ENCODE measurements around the gene SLC25A38.

- TF ChIP-seq MXI1 (conservative IDR thresholded peaks at IDR 0.05; ENCODE audit: poor library complexity, severe bottlenecking) (no peak), TAF1 (IDR thresholded peaks at IDR 0.05; ENCODE audit: low read depth) (no peak), EZH2 (IDR thresholded peaks at IDR 0.05; ENCODE audit: borderline replicate concordance, insufficient read depth, low read length, poor library complexity, severe bottlenecking) (no peak)
- TF ChIP-seq, protein P1, sequence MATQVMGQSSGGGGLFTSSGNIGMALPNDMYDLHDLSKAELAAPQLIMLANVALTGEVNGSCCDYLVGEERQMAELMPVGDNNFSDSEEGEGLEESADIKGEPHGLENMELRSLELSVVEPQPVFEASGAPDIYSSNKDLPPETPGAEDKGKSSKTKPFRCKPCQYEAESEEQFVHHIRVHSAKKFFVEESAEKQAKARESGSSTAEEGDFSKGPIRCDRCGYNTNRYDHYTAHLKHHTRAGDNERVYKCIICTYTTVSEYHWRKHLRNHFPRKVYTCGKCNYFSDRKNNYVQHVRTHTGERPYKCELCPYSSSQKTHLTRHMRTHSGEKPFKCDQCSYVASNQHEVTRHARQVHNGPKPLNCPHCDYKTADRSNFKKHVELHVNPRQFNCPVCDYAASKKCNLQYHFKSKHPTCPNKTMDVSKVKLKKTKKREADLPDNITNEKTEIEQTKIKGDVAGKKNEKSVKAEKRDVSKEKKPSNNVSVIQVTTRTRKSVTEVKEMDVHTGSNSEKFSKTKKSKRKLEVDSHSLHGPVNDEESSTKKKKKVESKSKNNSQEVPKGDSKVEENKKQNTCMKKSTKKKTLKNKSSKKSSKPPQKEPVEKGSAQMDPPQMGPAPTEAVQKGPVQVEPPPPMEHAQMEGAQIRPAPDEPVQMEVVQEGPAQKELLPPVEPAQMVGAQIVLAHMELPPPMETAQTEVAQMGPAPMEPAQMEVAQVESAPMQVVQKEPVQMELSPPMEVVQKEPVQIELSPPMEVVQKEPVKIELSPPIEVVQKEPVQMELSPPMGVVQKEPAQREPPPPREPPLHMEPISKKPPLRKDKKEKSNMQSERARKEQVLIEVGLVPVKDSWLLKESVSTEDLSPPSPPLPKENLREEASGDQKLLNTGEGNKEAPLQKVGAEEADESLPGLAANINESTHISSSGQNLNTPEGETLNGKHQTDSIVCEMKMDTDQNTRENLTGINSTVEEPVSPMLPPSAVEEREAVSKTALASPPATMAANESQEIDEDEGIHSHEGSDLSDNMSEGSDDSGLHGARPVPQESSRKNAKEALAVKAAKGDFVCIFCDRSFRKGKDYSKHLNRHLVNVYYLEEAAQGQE (IDR thresholded peaks at IDR 0.05; ENCODE audit: borderline replicate concordance) = no peak
- TF ChIP-seq, protein P2, sequence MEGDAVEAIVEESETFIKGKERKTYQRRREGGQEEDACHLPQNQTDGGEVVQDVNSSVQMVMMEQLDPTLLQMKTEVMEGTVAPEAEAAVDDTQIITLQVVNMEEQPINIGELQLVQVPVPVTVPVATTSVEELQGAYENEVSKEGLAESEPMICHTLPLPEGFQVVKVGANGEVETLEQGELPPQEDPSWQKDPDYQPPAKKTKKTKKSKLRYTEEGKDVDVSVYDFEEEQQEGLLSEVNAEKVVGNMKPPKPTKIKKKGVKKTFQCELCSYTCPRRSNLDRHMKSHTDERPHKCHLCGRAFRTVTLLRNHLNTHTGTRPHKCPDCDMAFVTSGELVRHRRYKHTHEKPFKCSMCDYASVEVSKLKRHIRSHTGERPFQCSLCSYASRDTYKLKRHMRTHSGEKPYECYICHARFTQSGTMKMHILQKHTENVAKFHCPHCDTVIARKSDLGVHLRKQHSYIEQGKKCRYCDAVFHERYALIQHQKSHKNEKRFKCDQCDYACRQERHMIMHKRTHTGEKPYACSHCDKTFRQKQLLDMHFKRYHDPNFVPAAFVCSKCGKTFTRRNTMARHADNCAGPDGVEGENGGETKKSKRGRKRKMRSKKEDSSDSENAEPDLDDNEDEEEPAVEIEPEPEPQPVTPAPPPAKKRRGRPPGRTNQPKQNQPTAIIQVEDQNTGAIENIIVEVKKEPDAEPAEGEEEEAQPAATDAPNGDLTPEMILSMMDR (IDR thresholded peaks at IDR 0.05; ENCODE audit: poor library complexity, severe bottlenecking) = no peak
These were observed 25.6 kb downstream of the SLC25A38 start for GRCh38 chr3:39408493-39409372.

Data from neural cell (in vitro differentiated cells).